HUES6 (cell line): ENCODE data around the gene HS3ST3A1.

Experiments
- H3K27ac ChIP-seq: 2 replicates; pipeline ENCODE4 v1.7.0; 2013; ENCODE audit warnings: low read depth, mild to moderate bottlenecking, low read length, inconsistent platforms
- H3K27me3 ChIP-seq: 2 replicates; pipeline ENCODE4 v1.6.1; 2013; ENCODE audit warnings: low read length; ENCODE audit not compliant: control insufficient read depth, insufficient read depth
- H3K36me3 ChIP-seq: 2 replicates; pipeline ENCODE4 v1.6.1; 2013; ENCODE audit warnings: low read length; ENCODE audit not compliant: control insufficient read depth, insufficient read depth
- H3K4me1 ChIP-seq: 2 replicates; pipeline ENCODE4 v1.6.1; 2013; ENCODE audit warnings: low read length; ENCODE audit not compliant: control insufficient read depth, insufficient read depth
- H3K4me3 ChIP-seq: 2 replicates; pipeline ENCODE4 v1.5.1; 2013; ENCODE audit warnings: low read depth, low read length
- H3K9ac ChIP-seq: one replicate; pipeline ENCODE4 v1.6.1; 2013; ENCODE audit warnings: mild to moderate bottlenecking, low read length
- H3K9me3 ChIP-seq: 2 replicates; pipeline ENCODE4 v1.6.1; 2013; ENCODE audit warnings: low read depth, low read length; ENCODE audit not compliant: control insufficient read depth, insufficient read depth

The HS3ST3A1 gene

GRCh38 chr17:13598353-13599167, 3.2 kb downstream of the HS3ST3A1 start:
- H3K36me3 ChIP-seq, result no peaks in the 10 kb centered on the region
- peak overlapping the region; percentile 56 for H3K9ac ChIP-seq
- no peaks in the 10 kb centered on the region for H3K9me3 ChIP-seq
- H3K27me3 ChIP-seq, result peaks cover 23% of the 10 kb centered on the region
- no peak overlapping the region for H3K27ac ChIP-seq
- peak overlapping the region; percentile 70; the same call in 1 of the 2 replicates for H3K4me3 ChIP-seq
- H3K4me1 ChIP-seq, result peaks cover 33% of the 10 kb centered on the region

GRCh38 chr17:13597723-13598347, 3.9 kb downstream of the HS3ST3A1 start:
- H3K4me3 ChIP-seq, result peak overlapping the region; percentile 70; the same call in 1 of the 2 replicates
- no peak overlapping the region for H3K9ac ChIP-seq
- H3K9me3 ChIP-seq, result no peaks in the 10 kb centered on the region
- peaks cover 19% of the 10 kb centered on the region for H3K27me3 ChIP-seq
- peaks cover 31% of the 10 kb centered on the region for H3K4me1 ChIP-seq
- H3K36me3 ChIP-seq, result no peaks in the 10 kb centered on the region
- H3K27ac ChIP-seq, result no peak overlapping the region

- Histone ChIP-seq H3K27me3 (peaks cover 18% of the 10 kb centered on the region), H3K9me3 (no peaks in the 10 kb centered on the region), H3K4me3 (no peak overlapping the region; the same call in 1 of the 2 replicates), H3K4me1 (peaks cover 29% of the 10 kb centered on the region), H3K9ac (no peak overlapping the region), H3K27ac (no peak overlapping the region), H3K36me3 (no peaks in the 10 kb centered on the region)
Observed at GRCh38 chr17:13596241-13596923, 5.3 kb downstream of the HS3ST3A1 start.

- no peaks in the 10 kb centered on the region for H3K36me3 ChIP-seq
- no peak overlapping the region for H3K9ac ChIP-seq
- H3K4me3 ChIP-seq, result no peak overlapping the region
- peaks cover 29% of the 10 kb centered on the region for H3K4me1 ChIP-seq
- H3K27ac ChIP-seq, result no peak overlapping the region
- H3K9me3 ChIP-seq, result no peaks in the 10 kb centered on the region
- peaks cover 10% of the 10 kb centered on the region for H3K27me3 ChIP-seq
Observed at GRCh38 chr17:13595599-13595899, 6.2 kb downstream of the HS3ST3A1 start.

- Histone ChIP-seq H3K36me3 (no peaks in the 10 kb centered on the region), H3K9me3 (no peaks in the 10 kb centered on the region), H3K4me1 (peaks cover 29% of the 10 kb centered on the region), H3K9ac (no peak overlapping the region), H3K27ac (no peak overlapping the region), H3K27me3 (peaks cover 4% of the 10 kb centered on the region), H3K4me3 (peak overlapping the region; percentile 34; the same call in 1 of the 2 replicates)
Observed at GRCh38 chr17:13594762-13595598, 6.7 kb downstream of the HS3ST3A1 start.

GRCh38 chr17:13594310-13594709, 7.4 kb downstream of the HS3ST3A1 start:
- Histone ChIP-seq H3K9me3 (no peaks in the 10 kb centered on the region), H3K4me1 (peaks cover 29% of the 10 kb centered on the region), H3K4me3 (no peak overlapping the region), H3K27me3 (no peaks in the 10 kb centered on the region), H3K36me3 (no peaks in the 10 kb centered on the region), H3K27ac (no peak overlapping the region), H3K9ac (no peak overlapping the region)

GRCh38 chr17:13593757-13594156, 8.0 kb downstream of the HS3ST3A1 start:
- H3K36me3 ChIP-seq, result no peaks in the 10 kb centered on the region
- no peaks in the 10 kb centered on the region for H3K27me3 ChIP-seq
- no peak overlapping the region for H3K4me3 ChIP-seq
- H3K9ac ChIP-seq, result no peak overlapping the region
- H3K27ac ChIP-seq, result no peak overlapping the region
- no peaks in the 10 kb centered on the region for H3K9me3 ChIP-seq
- peaks cover 27% of the 10 kb centered on the region for H3K4me1 ChIP-seq

GRCh38 chr17:13593021-13593751, 8.5 kb downstream of the HS3ST3A1 start:
- H3K4me1 ChIP-seq, result peaks cover 22% of the 10 kb centered on the region
- H3K9ac ChIP-seq, result no peak overlapping the region
- no peak overlapping the region for H3K4me3 ChIP-seq
- H3K9me3 ChIP-seq, result no peaks in the 10 kb centered on the region
- H3K27me3 ChIP-seq, result no peaks in the 10 kb centered on the region
- H3K36me3 ChIP-seq, result no peaks in the 10 kb centered on the region
- H3K27ac ChIP-seq, result no peak overlapping the region

GRCh38 chr17:13592427-13592826, 9.3 kb downstream of the HS3ST3A1 start:
- Histone ChIP-seq H3K27me3 (no peaks in the 10 kb centered on the region), H3K4me1 (peaks cover 21% of the 10 kb centered on the region), H3K9me3 (no peaks in the 10 kb centered on the region), H3K4me3 (no peak overlapping the region), H3K36me3 (no peaks in the 10 kb centered on the region), H3K9ac (no peak overlapping the region), H3K27ac (no peak overlapping the region)

- no peak overlapping the region for H3K9ac ChIP-seq
- no peak overlapping the region for H3K4me3 ChIP-seq
- no peaks in the 10 kb centered on the region for H3K27me3 ChIP-seq
- H3K27ac ChIP-seq, result no peak overlapping the region
- peaks cover 16% of the 10 kb centered on the region for H3K4me1 ChIP-seq
- no peaks in the 10 kb centered on the region for H3K9me3 ChIP-seq
- H3K36me3 ChIP-seq, result no peaks in the 10 kb centered on the region
Observed at GRCh38 chr17:13590441-13590840, 11.3 kb downstream of the HS3ST3A1 start.
